HCT116 (cell line): ENCODE data around the gene ATP13A5. TPM values are rescaled to one million over a fixed set of nuclear protein-coding genes. Genes with fewer than 3 reads are reported as not detected.

Source experiments
- ATAC-seq: fragments of 200-7000 bp; cut with Tn5 transposase; 2 replicates; pipeline ENCODE4 v1.9.1; 2020; ENCODE audit warnings: mild to moderate bottlenecking, moderate library complexity
- Bru-seq: library from RNA; stranded (reverse); fragments of 400-500 nt; gene quantifications from one replicate; lab custom pipeline; 2021; lab: Mats Ljungman, UMichigan
- BruChase-seq, 2 experiments: library from RNA; stranded (reverse); fragments of 400-500 nt; gene quantifications; one replicate each; lab custom pipeline; 2021; lab: Mats Ljungman, UMichigan
- BruUV-seq: library from RNA; stranded (reverse); fragments of 400-500 nt; replicated peaks from 2 replicates; lab custom pipeline; 2021; lab: Mats Ljungman, UMichigan
- CTCF ChIA-PET: fragments of 300-600 bp; sonication (Branson Sonifier 250); formaldehyde crosslinking; loops from one replicate; lab custom pipeline; 2021; ENCODE audit warnings: antibody characterized with exemption; lab: Charles Lee
- POLR2A ChIA-PET: fragments of 300-600, 350-600 bp; sonication (Branson Sonifier 250); formaldehyde crosslinking; loops from one replicate; lab custom pipeline; 2021; ENCODE audit warnings: antibody characterized with exemption; lab: Charles Lee
- RAD21 ChIA-PET, 2 experiments: fragments of 300-600 bp; sonication (Branson Sonifier 250); formaldehyde crosslinking; loops; one replicate each; lab custom pipeline; 2023; ENCODE audit warnings: low total read pairs in 2 of 2; ENCODE audit not compliant: uncharacterized antibody in 2 of 2, unreplicated experiment in 2 of 2, low non-redundant PET in 1 of 2; lab: Charles Lee
- DNase-seq: peaks from one replicate; pipeline ENCODE4 v3.0.0-alpha.2; 2010; ENCODE audit warnings: low read depth, low spot score
- H2AFZ ChIP-seq: fragments of 200-600 bp; shearing (Covaris generic), sonication (generic); 2 replicates; pipeline ENCODE4 v1.6.1; 2017; ENCODE audit warnings: low read depth, mixed run types, mixed read lengths, antibody characterized with exemption, low read length; ENCODE audit not compliant: poor library complexity, severe bottlenecking
- H3K27ac ChIP-seq: 2 replicates; pipeline ENCODE4 v1.5.1; 2012; ENCODE audit warnings: low read depth, low read length
- H3K27me3 ChIP-seq: fragments of 200-600 bp; sonication (generic); 2 replicates; pipeline ENCODE4 v1.6.1; 2016; ENCODE audit warnings: mixed run types, low read length, mixed read lengths; ENCODE audit not compliant: insufficient read depth
- H3K36me3 ChIP-seq, 2 experiments: fragments of 200-500 bp in 1 of 2; fragments of 200-600 bp in 1 of 2; sonication (Bioruptor generic) in 1 of 2; sonication (generic) in 1 of 2; 2 replicates each; pipeline versions ENCODE4 v1.5.1 to v1.6.1; 2014 to 2016; ENCODE audit warnings: low read length in 2 of 2, inconsistent platforms in 1 of 2, mixed read lengths in 1 of 2, mixed run types in 1 of 2; ENCODE audit not compliant: insufficient read depth in 2 of 2, control insufficient read depth in 1 of 2
- H3K4me1 ChIP-seq, 2 experiments: fragments of 200-600 bp in 1 of 2; sonication (generic) in 1 of 2; 2 replicates each; pipeline versions ENCODE4 v1.5.1 to v1.6.1; 2012 to 2017; ENCODE audit warnings: low read length in 2 of 2, inconsistent platforms in 1 of 2, mild to moderate bottlenecking in 1 of 2, mixed read lengths in 1 of 2, mixed run types in 1 of 2, moderate library complexity in 1 of 2; ENCODE audit not compliant: insufficient read depth in 2 of 2, control insufficient read depth in 1 of 2
- H3K4me2 ChIP-seq: fragments of 200-600 bp; sonication (generic); 2 replicates; pipeline ENCODE4 v1.6.1; 2017; ENCODE audit warnings: mixed run types, low read length, mixed read lengths
- H3K4me3 ChIP-seq, 2 experiments: fragments of 200-600 bp in 1 of 2; sonication (generic) in 1 of 2; replicated peaks in 1 of 2; 2 replicates each; pipeline ENCODE4 v1.5.1; 2011 to 2016; ENCODE audit warnings: low read length in 2 of 2, control low read depth in 1 of 2, low read depth in 1 of 2, mild to moderate bottlenecking in 1 of 2, mixed read lengths in 1 of 2, mixed run types in 1 of 2
- H3K79me2 ChIP-seq: fragments of 200-600 bp; sonication (generic); 2 replicates; pipeline ENCODE4 v1.6.1; 2017; ENCODE audit warnings: mild to moderate bottlenecking, mixed run types, low read length, moderate library complexity, mixed read lengths; ENCODE audit not compliant: insufficient read depth
- H3K9ac ChIP-seq: fragments of 200-600 bp; sonication (generic); 2 replicates; pipeline ENCODE4 v1.6.1; 2016; ENCODE audit warnings: low read length, mixed read lengths
- H3K9me2 ChIP-seq: fragments of 200-600 bp; sonication (generic), shearing (Covaris generic); 2 replicates; pipeline ENCODE4 v1.6.1; 2017; ENCODE audit warnings: mixed run types, mild to moderate bottlenecking, moderate library complexity; ENCODE audit not compliant: insufficient read depth
- H3K9me3 ChIP-seq, 2 experiments: fragments of 200-500 bp in 1 of 2; fragments of 200-600 bp in 1 of 2; sonication (Bioruptor generic) in 1 of 2; sonication (generic) in 1 of 2; 2 replicates each; pipeline ENCODE4 v1.6.1; 2014 to 2017; ENCODE audit warnings: low read length in 2 of 2, mixed read lengths in 2 of 2, inconsistent platforms in 1 of 2, low read depth in 1 of 2, mild to moderate bottlenecking in 1 of 2, mixed run types in 1 of 2, moderate library complexity in 1 of 2; ENCODE audit not compliant: control insufficient read depth in 1 of 2, insufficient read depth in 1 of 2
- H4K20me1 ChIP-seq: fragments of 200-600 bp; sonication (generic), shearing (Covaris generic); 2 replicates; pipeline ENCODE4 v1.6.1; 2017; ENCODE audit warnings: mixed run types, mild to moderate bottlenecking, moderate library complexity; ENCODE audit not compliant: insufficient read depth
- ATF3 ChIP-seq: IDR thresholded peaks from 2 replicates; pipeline ENCODE4 v1.6.1; 2012
- CBX3 ChIP-seq: IDR thresholded peaks from 2 replicates; pipeline ENCODE4 v1.6.1; 2012; ENCODE audit warnings: low read depth
- CEBPB ChIP-seq: IDR thresholded peaks from 2 replicates; pipeline ENCODE4 v1.6.1; 2012; ENCODE audit warnings: low read depth
- EGR1 ChIP-seq: IDR thresholded peaks from 2 replicates; pipeline ENCODE4 v1.6.1; 2012; ENCODE audit warnings: low read depth
- ELF1 ChIP-seq: IDR thresholded peaks from 2 replicates; pipeline ENCODE4 v1.6.1; 2012; ENCODE audit warnings: low read depth, borderline replicate concordance
- EZH2 ChIP-seq: fragments of 200-600 bp; sonication (generic); IDR thresholded peaks from 2 replicates; pipeline ENCODE4 v1.6.1; 2017; ENCODE audit warnings: antibody characterized with exemption, mixed run types
- EZH2phosphoT487 ChIP-seq: fragments of 200-600 bp; IDR thresholded peaks from 2 replicates; pipeline ENCODE4 v1.6.1; 2018; ENCODE audit warnings: antibody characterized with exemption, borderline replicate concordance
- JUND ChIP-seq: IDR thresholded peaks from 2 replicates; pipeline ENCODE4 v1.6.1; 2012
- MAX ChIP-seq: IDR thresholded peaks from 2 replicates; pipeline ENCODE4 v1.6.1; 2012
- POLR2A ChIP-seq: IDR thresholded peaks from 2 replicates; pipeline ENCODE4 v1.7.0; 2011; ENCODE audit warnings: borderline replicate concordance; ENCODE audit not compliant: insufficient read depth, insufficient read length; ENCODE audit errors: extremely low read depth
- POLR2AphosphoS5 ChIP-seq: IDR thresholded peaks from 2 replicates; pipeline ENCODE4 v1.6.1; 2011; ENCODE audit warnings: mild to moderate bottlenecking, low read depth, low read length, moderate library complexity
- RAD21 ChIP-seq: IDR thresholded peaks from 2 replicates; pipeline ENCODE4 v1.6.1; 2012; ENCODE audit warnings: low read depth, mild to moderate bottlenecking
- SIN3A ChIP-seq: IDR thresholded peaks from 2 replicates; pipeline ENCODE4 v1.6.1; 2012; ENCODE audit warnings: low read depth
- ZBTB33 ChIP-seq: IDR thresholded peaks from 2 replicates; pipeline ENCODE4 v1.6.1; 2011; ENCODE audit warnings: mild to moderate bottlenecking, low read length, moderate library complexity; ENCODE audit not compliant: insufficient replicate concordance; ENCODE audit errors: extremely low read depth
- ZNF274 ChIP-seq: fragments of 200-500 bp; sonication (Bioruptor generic); IDR thresholded peaks from 2 replicates; pipeline ENCODE4 v1.6.1; 2014; ENCODE audit warnings: mild to moderate bottlenecking, low read depth, low read length, inconsistent platforms
- intact Hi-C: fragments of 100-400 bp; cut with micrococcal nuclease; formaldehyde crosslinking; loops from 2 replicates; pipeline ENCODE4 v1.10.0; 2022
- long read RNA-seq: library from polyadenylated mRNA; unstranded; transcript quantifications from one replicate; pipeline ENCODE4 v2.0.0, GENCODE V29; 2021; ENCODE audit not compliant: unreplicated experiment
- polyA plus RNA-seq: library from polyadenylated mRNA; unstranded; fragments of >200 nt; gene quantifications from 2 replicates; pipeline ENCODE4 v1.2.1, GENCODE V29; 2012; ENCODE audit warnings: missing spikeins
- total RNA-seq: library from RNA; stranded (reverse); gene quantifications from one replicate; pipeline ENCODE4 v1.2.1, GENCODE V29; 2021; ENCODE audit not compliant: unreplicated experiment

Gene ATP13A5
- not detected for total RNA-seq
- polyA plus RNA-seq = not detected in 2 replicates
- not detected for Bru-seq, nascent RNA
- not detected for BruChase-seq, experiment 1, labeled RNA remaining after a 6-hour chase
- percentile 1 among the genes with signal in this experiment for BruChase-seq, experiment 2, labeled RNA remaining after a 2-hour chase
- long read RNA-seq = 0 reads

GRCh38 chr3:193378706-193379105, at the start of gene ATP13A5:
Gene ATP13A5, minus strand, starts transcription at chr3:193378753. Its CDS starts 28 bp downstream, at chr3:193378725.
- H3K36me3 ChIP-seq = no peaks in the 10 kb centered on the region
- intact Hi-C loops = no loop called here
- no peak within 1 kb of the TSS for H2AFZ ChIP-seq
- ChIA-PET POLR2A (no interaction called here), CTCF (no interaction called here), RAD21 (no interaction called here)
- ATAC-seq = no peak
- no peak for DNase-seq
- H3K9ac ChIP-seq = no peak within 1 kb of the TSS
- no peaks in the 10 kb centered on the region for H4K20me1 ChIP-seq
- peaks cover 67% of the 10 kb centered on the region for H3K27me3 ChIP-seq
- BruUV-seq = no TSS peak
- no peaks in the 10 kb centered on the region for H3K9me3 ChIP-seq
- no peak within 1 kb of the TSS for H3K27ac ChIP-seq
- no peak within 1 kb of the TSS for H3K4me3 ChIP-seq
- no peak within 1 kb of the TSS for H3K4me2 ChIP-seq
- H3K9me2 ChIP-seq = no peaks in the 10 kb centered on the region
- TF ChIP-seq EGR1 = no peak
- no peaks in the 10 kb centered on the region for H3K4me1 ChIP-seq
- H3K79me2 ChIP-seq = no peaks in the 10 kb centered on the region

DNA sequence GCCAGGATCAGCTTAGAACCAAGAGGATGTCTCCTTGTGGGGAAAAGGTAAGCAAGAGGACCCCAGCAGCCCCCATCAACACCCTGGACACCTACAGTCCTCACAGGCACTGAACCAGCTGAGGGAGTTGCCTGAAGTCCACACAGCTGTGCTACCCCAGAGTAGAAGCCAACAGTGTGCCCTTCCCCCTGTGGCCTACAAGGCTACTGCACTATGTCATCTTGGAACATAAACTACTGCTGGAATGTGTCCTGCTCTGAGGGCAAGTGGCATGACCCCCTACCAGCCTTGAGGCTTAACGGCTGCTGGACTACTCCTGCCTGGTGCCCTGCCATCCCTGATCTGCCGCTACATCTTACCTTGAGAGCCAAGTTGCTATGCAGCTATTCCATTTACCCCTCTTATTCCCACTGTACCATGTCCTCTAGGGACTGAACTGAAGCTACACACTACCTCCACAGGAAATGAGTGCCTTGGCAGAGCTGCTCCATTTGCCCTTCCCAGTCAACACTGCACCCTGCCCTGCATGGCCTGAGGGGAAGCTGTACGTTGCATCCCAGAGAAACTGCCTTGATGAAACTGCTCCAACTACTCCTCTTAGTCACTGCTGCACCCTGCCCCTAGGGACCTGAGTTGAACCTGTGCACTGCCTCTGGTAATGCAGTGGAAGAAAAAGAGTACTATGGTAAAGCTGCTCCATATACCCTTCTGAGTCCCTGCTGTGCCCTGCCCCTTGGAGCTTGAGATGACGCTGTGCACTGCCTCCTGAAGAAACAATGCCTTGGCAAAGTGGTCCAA, 40.2 kb upstream of the ATP13A5 start:
- H2AFZ ChIP-seq = no peak overlapping the region
- ATAC-seq (no peak), DNase-seq (no peak)
- intact Hi-C loops = no loop called here
- no peaks in the 10 kb centered on the region for H3K36me3 ChIP-seq
- H3K4me3 ChIP-seq = no peak overlapping the region
- H3K9me2 ChIP-seq = no peaks in the 10 kb centered on the region
- ChIA-PET CTCF (no interaction called here), RAD21 (no interaction called here), POLR2A (no interaction called here)
- no peak overlapping the region for H3K27ac ChIP-seq
- no peak overlapping the region for H3K4me2 ChIP-seq
- H3K4me1 ChIP-seq = no peaks in the 10 kb centered on the region
- H3K27me3 ChIP-seq = no peaks in the 10 kb centered on the region
- no peaks in the 10 kb centered on the region for H3K9me3 ChIP-seq
- H4K20me1 ChIP-seq = no peaks in the 10 kb centered on the region
- BruUV-seq = no TSS peak
- H3K79me2 ChIP-seq = no peaks in the 10 kb centered on the region
- H3K9ac ChIP-seq = no peak overlapping the region
- TF ChIP-seq POLR2AphosphoS5 (no peak), CBX3 (no peak), RAD21 (no peak), ZNF274 (no peak), SIN3A (no peak), ELF1 (no peak), JUND (no peak), EGR1 (no peak), EZH2phosphoT487 (no peak), POLR2A (no peak), MAX (no peak), CEBPB (no peak), ZBTB33 (no peak), EZH2 (no peak), ATF3 (no peak)
